ENCODE data around the gene EPHB6.

DNA sequence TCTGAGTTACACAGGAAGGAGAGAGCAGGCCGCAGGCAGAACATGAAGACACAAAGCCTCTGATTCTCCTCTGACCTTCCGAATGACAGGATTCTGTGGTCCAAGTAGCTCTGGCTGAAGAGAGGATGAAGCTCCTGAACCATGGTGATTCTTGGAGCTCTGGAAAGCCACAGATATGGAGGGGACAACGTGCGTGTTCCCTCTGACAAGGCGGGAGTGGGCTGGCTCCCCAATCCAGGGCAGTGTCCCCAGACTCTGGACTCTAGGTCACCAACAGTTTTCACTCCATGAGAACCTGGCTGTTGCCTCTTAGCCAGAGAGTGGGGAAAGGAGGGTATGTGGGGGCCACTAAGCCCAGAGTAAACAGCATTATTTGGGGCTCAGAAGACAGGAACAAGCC is 38.1 kb downstream of the EPHB6 start:
- TF ChIP-seq, protein P1, sequence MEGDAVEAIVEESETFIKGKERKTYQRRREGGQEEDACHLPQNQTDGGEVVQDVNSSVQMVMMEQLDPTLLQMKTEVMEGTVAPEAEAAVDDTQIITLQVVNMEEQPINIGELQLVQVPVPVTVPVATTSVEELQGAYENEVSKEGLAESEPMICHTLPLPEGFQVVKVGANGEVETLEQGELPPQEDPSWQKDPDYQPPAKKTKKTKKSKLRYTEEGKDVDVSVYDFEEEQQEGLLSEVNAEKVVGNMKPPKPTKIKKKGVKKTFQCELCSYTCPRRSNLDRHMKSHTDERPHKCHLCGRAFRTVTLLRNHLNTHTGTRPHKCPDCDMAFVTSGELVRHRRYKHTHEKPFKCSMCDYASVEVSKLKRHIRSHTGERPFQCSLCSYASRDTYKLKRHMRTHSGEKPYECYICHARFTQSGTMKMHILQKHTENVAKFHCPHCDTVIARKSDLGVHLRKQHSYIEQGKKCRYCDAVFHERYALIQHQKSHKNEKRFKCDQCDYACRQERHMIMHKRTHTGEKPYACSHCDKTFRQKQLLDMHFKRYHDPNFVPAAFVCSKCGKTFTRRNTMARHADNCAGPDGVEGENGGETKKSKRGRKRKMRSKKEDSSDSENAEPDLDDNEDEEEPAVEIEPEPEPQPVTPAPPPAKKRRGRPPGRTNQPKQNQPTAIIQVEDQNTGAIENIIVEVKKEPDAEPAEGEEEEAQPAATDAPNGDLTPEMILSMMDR (IDR thresholded peaks at IDR 0.05) = no peak
- TF ChIP-seq POLR2A (IDR thresholded peaks at IDR 0.05) = no peak
